Right lobe of liver (tissue), 6 donors: Measurements from ENCODE around the gene DCDC2C. TPM values are rescaled to one million over a fixed set of nuclear protein-coding genes. Genes with fewer than 3 reads are reported as not detected.
A peak's percentile ranks its signal among the peaks of the same experiment; 100 is the strongest.

Experiments
- ATAC-seq, 4 donors: fragments of 200-7000 bp; cut with Tn5 transposase; one replicate each; pipeline ENCODE4 v1.9.1; 2020; ENCODE audit warnings: mild to moderate bottlenecking in 4 of 4, moderate library complexity in 4 of 4
- DNase-seq, 3 donors: peaks; one replicate each; pipeline ENCODE4 v3.0.0-alpha.2; 2020
- H3K27ac ChIP-seq, 3 donors: fragments of 200-600 bp; one replicate each; pipeline ENCODE4 v1.8.0; 2022
- H3K27me3 ChIP-seq, 2 donors: fragments of 200-600 bp; one replicate each; pipeline ENCODE4 v1.8.0; 2022
- H3K36me3 ChIP-seq, 4 donors: fragments of 200-600 bp; sonication (generic) in 1 of 4; one replicate each; pipeline versions ENCODE4 v1.5.1 to v1.8.0; 2017 to 2022; ENCODE audit warnings: control low read depth in 1 of 4
- H3K4me1 ChIP-seq, 4 donors: fragments of 200-600 bp; sonication (generic) in 1 of 4; one replicate each; pipeline versions ENCODE4 v1.5.1 to v1.8.0; 2017 to 2022; ENCODE audit warnings: control low read depth in 1 of 4
- H3K4me3 ChIP-seq, 3 donors: fragments of 200-600 bp; one replicate each; pipeline ENCODE4 v1.8.0; 2022
- H3K9me3 ChIP-seq, 4 donors: fragments of 200-600 bp; sonication (generic) in 1 of 4; one replicate each; pipeline versions ENCODE4 v1.5.1 to v1.8.0; 2017 to 2022; ENCODE audit warnings: control low read depth in 1 of 4
- CTCF ChIP-seq, 4 donors: fragments of 200-600 bp in 3 of 4; fragments of 450-650 bp in 1 of 4; IDR thresholded peaks; one replicate each; pipeline versions ENCODE4 v1.5.1 to v1.8.0; 2016 to 2022; ENCODE audit warnings: antibody characterized with exemption in 4 of 4, mild to moderate bottlenecking in 2 of 4
- POLR2A ChIP-seq: fragments of 450-650 bp; IDR thresholded peaks from one replicate; pipeline ENCODE4 v1.6.1; 2017; ENCODE audit warnings: antibody characterized with exemption, mild to moderate bottlenecking
- WGBS: methylation state at CpG from one replicate; pipeline ENCODE4 v1.1.6; 2018; ENCODE audit warnings: low coverage, low lambda C conversion rate; ENCODE audit not compliant: insufficient coverage; ENCODE audit errors: missing lambda C conversion rate; 5-methylcytosine and 5-hydroxymethylcytosine counted together
- intact Hi-C, 2 donors: fragments of 100-400 bp; cut with DNase I; formaldehyde crosslinking; loops; one replicate each; pipeline versions ENCODE4 v1.11.2 to v1.14.1; 2022
- total RNA-seq, 6 experiments: library from RNA; depleted of rRNA in 2 of 6; stranded (reverse); fragments of >200 nt in 2 of 6; fragmentation: NEBNext Ultra II Directional in 3 of 6; extraction: Animal tissue kit (Norgen Biotek cat#: 25700) in 3 of 6; gene quantifications; one replicate each; pipeline versions ENCODE4 v1.1.0 to v1.2.4, GENCODE V29; 2016 to 2023
- donor health status: DM: no; HTN: yes; CAD: no.
- donor health status: DM: no; HTN: no; CAD: no.
- donor health status: DM: no; HTN: no; CAD: no.
- donor health status: DM: no; HTN: yes; CAD: no.
- donor health status: DM: no; HTN: yes; CAD: no.

DCDC2C gene
- total RNA-seq, 6 experiments from 2014 or later = not detected

- no peaks in the 10 kb centered on the region for H3K9me3 ChIP-seq
- ATAC-seq (no peak), DNase-seq (no peak)
- no peak overlapping the region for H3K27ac ChIP-seq
- no peak overlapping the region for H3K4me3 ChIP-seq
- TF ChIP-seq POLR2A (no peak), CTCF (IDR thresholded peaks at IDR 0.05) (no peak)
- no peaks in the 10 kb centered on the region for H3K27me3 ChIP-seq
- intact Hi-C loops = no loop called here
- no peaks in the 10 kb centered on the region for H3K4me1 ChIP-seq
- WGBS = 74% methylated on average over 8 of the region's 12 CpGs
- no peaks in the 10 kb centered on the region for H3K36me3 ChIP-seq
Measured at GRCh38 chr2:3743951-3744555, 40.7 kb downstream of the DCDC2C start.

- no peak for ATAC-seq
- H3K27me3 ChIP-seq = no peaks in the 10 kb centered on the region
- H3K4me3 ChIP-seq = no peak overlapping the region
- intact Hi-C loops = no loop called here
- peak in 1 of 3 donors; percentile 24 for DNase-seq
- H3K4me1 ChIP-seq = no peaks in the 10 kb centered on the region
- 66% methylated on average over 8 of the region's 12 CpGs for WGBS
- no peaks in the 10 kb centered on the region for H3K36me3 ChIP-seq
- no peak overlapping the region for H3K27ac ChIP-seq
- TF ChIP-seq POLR2A (no peak), CTCF (IDR thresholded peaks at IDR 0.05) (no peak)
- H3K9me3 ChIP-seq = no peaks in the 10 kb centered on the region
Measured at GRCh38 chr2:3745920-3746319, 42.5 kb downstream of the DCDC2C start.

GRCh38 chr2:3747032-3747654 lies 43.8 kb downstream of the DCDC2C start:
- TF ChIP-seq CTCF (IDR thresholded peaks at IDR 0.05) (no peak), POLR2A (no peak)

GRCh38 chr2:3747826-3748225 lies 44.5 kb downstream of the DCDC2C start:
- intact Hi-C loops = no loop called here
- Histone ChIP-seq H3K4me3 (no peak overlapping the region), H3K27ac (no peak overlapping the region), H3K4me1 (no peaks in the 10 kb centered on the region), H3K36me3 (no peaks in the 10 kb centered on the region), H3K9me3 (no peaks in the 10 kb centered on the region), H3K27me3 (no peaks in the 10 kb centered on the region)
- DNase-seq = peak in 1 of 3 donors; percentile 19
- WGBS = 59% methylated on average over 3 of the region's 9 CpGs
- TF ChIP-seq POLR2A = no peak
- no peak for TF ChIP-seq CTCF (IDR thresholded peaks at IDR 0.05)
- ATAC-seq = no peak

More at GRCh38 chr2:3747032-3747654, 43.8 kb downstream of the DCDC2C start:
- no peaks in the 10 kb centered on the region for H3K27me3 ChIP-seq
- no peaks in the 10 kb centered on the region for H3K36me3 ChIP-seq
- H3K4me3 ChIP-seq = no peak overlapping the region
- 80% methylated on average over 14 of the region's 20 CpGs for WGBS
- H3K9me3 ChIP-seq = no peaks in the 10 kb centered on the region
- intact Hi-C loops = no loop called here
- ATAC-seq (no peak), DNase-seq (peak in 1 of 3 donors; percentile 16)
- no peaks in the 10 kb centered on the region for H3K4me1 ChIP-seq
- H3K27ac ChIP-seq = no peak overlapping the region
